Osteoblast (primary cell): ENCODE data around the gene MTHFSD. TPM values are rescaled to one million over a fixed set of nuclear protein-coding genes. Genes with fewer than 3 reads are reported as not detected.

Source experiments
- DNase-seq: peaks from one replicate; pipeline ENCODE4 v3.0.0; 2011; ENCODE audit warnings: low spot score, mixed read lengths; ENCODE audit not compliant: insufficient read length; ENCODE audit errors: missing footprints
- H2AFZ ChIP-seq: 2 replicates; pipeline ENCODE4 v1.6.0; 2011; ENCODE audit warnings: mild to moderate bottlenecking, low read length
- H3K27ac ChIP-seq: 2 replicates; pipeline ENCODE4 v1.5.1; 2011; ENCODE audit warnings: mild to moderate bottlenecking, low read depth, low read length, moderate library complexity
- H3K27me3 ChIP-seq: 2 replicates; pipeline ENCODE4 v1.6.0; 2012; ENCODE audit warnings: mild to moderate bottlenecking, control low read depth, inconsistent platforms, low read length, moderate library complexity; ENCODE audit not compliant: insufficient read depth
- H3K36me3 ChIP-seq: 2 replicates; pipeline ENCODE4 v1.5.1; 2011; ENCODE audit warnings: mild to moderate bottlenecking, low read length, control low read depth, moderate library complexity; ENCODE audit not compliant: insufficient read depth
- H3K4me1 ChIP-seq: 2 replicates; pipeline ENCODE4 v1.5.1; 2011; ENCODE audit warnings: mild to moderate bottlenecking, low read length, control low read depth, moderate library complexity; ENCODE audit not compliant: insufficient read depth
- H3K4me2 ChIP-seq: 2 replicates; pipeline ENCODE4 v1.6.0; 2011; ENCODE audit warnings: mild to moderate bottlenecking, low read length; ENCODE audit not compliant: insufficient read depth
- H3K4me3 ChIP-seq: fragments of 200-600 bp; sonication (generic); 3 replicates; pipeline ENCODE4 v1.5.1; 2012; ENCODE audit warnings: mild to moderate bottlenecking, low read length, inconsistent platforms; ENCODE audit not compliant: insufficient read depth
- H3K79me2 ChIP-seq: 2 replicates; pipeline ENCODE4 v1.6.0; 2012; ENCODE audit warnings: mild to moderate bottlenecking, low read length, control low read depth, inconsistent platforms; ENCODE audit not compliant: insufficient read depth
- H3K9me3 ChIP-seq: 2 replicates; pipeline ENCODE4 v1.5.1; 2011; ENCODE audit warnings: low read depth, low read length, control low read depth
- H4K20me1 ChIP-seq: 2 replicates; pipeline ENCODE4 v1.6.0; 2012; ENCODE audit warnings: mild to moderate bottlenecking, low read length, control low read depth; ENCODE audit not compliant: insufficient read depth
- CTCF ChIP-seq: IDR thresholded peaks from 2 replicates; pipeline ENCODE4 v1.5.1; 2011; ENCODE audit warnings: mild to moderate bottlenecking, low read depth, low read length, moderate library complexity; ENCODE audit errors: extremely low read depth
- total RNA-seq: library from RNA; depleted of rRNA; stranded (reverse); fragments of >200 nt; gene quantifications from 2 replicates; pipeline ENCODE4 v1.2.3, GENCODE V29; 2012

MTHFSD gene
- total RNA-seq, 1 donor, result 18.5 TPM

GRCh38 chr16:86505185-86505898, 49.7 kb downstream of the MTHFSD start:
- H3K9me3 ChIP-seq, result no peaks in the 10 kb centered on the region
- no peak overlapping the region for H3K4me3 ChIP-seq
- H3K27me3 ChIP-seq, result peaks cover 91% of the 10 kb centered on the region
- TF ChIP-seq CTCF, result no peak
- no peaks in the 10 kb centered on the region for H3K36me3 ChIP-seq
- no peaks in the 10 kb centered on the region for H3K4me1 ChIP-seq
- H4K20me1 ChIP-seq, result peaks cover 16% of the 10 kb centered on the region
- no peak overlapping the region for H3K27ac ChIP-seq
- H3K79me2 ChIP-seq, result no peaks in the 10 kb centered on the region
- peak; percentile 84 for DNase-seq
- H3K4me2 ChIP-seq, result no peak overlapping the region
- no peak overlapping the region for H2AFZ ChIP-seq

GRCh38 chr16:86504315-86505184, 50.5 kb downstream of the MTHFSD start:
- Histone ChIP-seq H3K4me2 (no peak overlapping the region), H3K4me3 (no peak overlapping the region), H3K27ac (no peak overlapping the region), H4K20me1 (peaks cover 16% of the 10 kb centered on the region), H3K36me3 (no peaks in the 10 kb centered on the region), H3K9me3 (no peaks in the 10 kb centered on the region), H3K27me3 (peaks cover 95% of the 10 kb centered on the region), H3K4me1 (no peaks in the 10 kb centered on the region), H3K79me2 (no peaks in the 10 kb centered on the region), H2AFZ (no peak overlapping the region)
- TF ChIP-seq CTCF, result no peak
- DNase-seq, result peak; percentile 90

GRCh38 chr16:86503830-86504229, 51.2 kb downstream of the MTHFSD start:
- Histone ChIP-seq H3K4me2 (no peak overlapping the region), H3K4me3 (no peak overlapping the region), H3K9me3 (no peaks in the 10 kb centered on the region), H3K79me2 (no peaks in the 10 kb centered on the region), H3K27ac (no peak overlapping the region), H4K20me1 (peaks cover 16% of the 10 kb centered on the region), H3K4me1 (no peaks in the 10 kb centered on the region), H3K27me3 (peaks cover 98% of the 10 kb centered on the region), H2AFZ (no peak overlapping the region), H3K36me3 (no peaks in the 10 kb centered on the region)
- TF ChIP-seq CTCF, result no peak
- peak; percentile 80 for DNase-seq
